HG03520 (cell line): ENCODE data around the gene C10orf62.
A peak's percentile ranks its signal among the peaks of the same experiment; 100 is the strongest.

ENCODE experiments used
- ATAC-seq: cut with Tn5 transposase; IDR thresholded peaks from one replicate; pipeline ENCODE4 v1.9.1; 2021; ENCODE audit warnings: mild to moderate bottlenecking, moderate library complexity; ENCODE audit not compliant: unreplicated experiment

C10orf62 gene

GRCh38 chr10:97584060-97584797 lies 5.3 kb upstream of the C10orf62 start, which contains the start of gene HOGA1:
TSS of gene HOGA1 (plus strand) at chr10:97584389. CDS start at chr10:97584704, 315 bp downstream.
- peak; percentile 51 for ATAC-seq

DNA sequence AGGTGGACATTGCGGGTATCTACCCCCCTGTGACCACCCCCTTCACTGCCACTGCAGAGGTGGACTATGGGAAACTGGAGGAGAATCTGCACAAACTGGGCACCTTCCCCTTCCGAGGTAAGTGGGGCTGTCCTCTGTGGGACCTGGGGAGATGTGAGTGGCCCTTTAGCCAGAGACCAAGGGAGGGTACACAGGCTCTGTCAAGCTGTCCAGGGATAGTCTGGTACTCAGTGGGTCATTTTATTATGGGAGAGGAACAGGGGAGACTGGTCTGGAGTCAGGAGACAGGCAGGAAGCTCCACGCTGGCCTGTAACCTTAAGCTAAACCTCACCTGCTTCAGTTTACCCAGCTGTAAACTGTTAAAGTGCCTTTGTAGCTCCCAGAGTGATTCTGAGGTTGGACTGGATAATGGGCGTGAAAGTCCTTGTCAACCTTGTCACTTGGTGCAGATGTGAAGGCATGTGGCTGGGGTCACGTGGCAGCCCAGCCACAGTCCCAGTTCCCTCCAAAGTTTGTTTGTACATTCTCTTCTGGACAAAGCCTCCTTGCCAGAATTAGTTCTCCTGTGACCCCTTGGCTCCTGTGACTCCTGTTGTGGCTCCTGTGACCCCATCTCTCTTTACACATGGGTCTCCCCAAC lies 4.6 kb upstream of the C10orf62 start:
- no peak for ATAC-seq

DNA sequence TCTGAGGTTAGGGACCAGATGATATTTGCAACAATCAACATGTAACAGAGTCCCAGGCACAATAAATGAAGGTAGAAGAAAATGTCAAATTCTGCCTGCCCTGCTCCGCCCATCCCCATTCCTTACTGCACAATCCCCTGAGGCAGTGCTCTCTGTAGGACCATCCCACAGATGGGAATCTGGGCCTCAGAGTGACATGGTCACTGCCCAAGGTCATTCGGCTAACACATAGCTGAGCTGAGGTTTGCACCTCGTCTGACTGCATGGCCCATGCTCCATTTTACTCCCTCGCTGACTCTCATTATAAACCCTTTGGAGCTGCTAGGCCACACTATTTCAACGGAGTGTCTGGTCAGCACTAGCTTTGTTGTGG lies 4.1 kb upstream of the C10orf62 start:
- ATAC-seq = no peak

- no peak for ATAC-seq
These were observed 2.3 kb upstream of the C10orf62 start for GRCh38 chr10:97587183-97587582.

DNA sequence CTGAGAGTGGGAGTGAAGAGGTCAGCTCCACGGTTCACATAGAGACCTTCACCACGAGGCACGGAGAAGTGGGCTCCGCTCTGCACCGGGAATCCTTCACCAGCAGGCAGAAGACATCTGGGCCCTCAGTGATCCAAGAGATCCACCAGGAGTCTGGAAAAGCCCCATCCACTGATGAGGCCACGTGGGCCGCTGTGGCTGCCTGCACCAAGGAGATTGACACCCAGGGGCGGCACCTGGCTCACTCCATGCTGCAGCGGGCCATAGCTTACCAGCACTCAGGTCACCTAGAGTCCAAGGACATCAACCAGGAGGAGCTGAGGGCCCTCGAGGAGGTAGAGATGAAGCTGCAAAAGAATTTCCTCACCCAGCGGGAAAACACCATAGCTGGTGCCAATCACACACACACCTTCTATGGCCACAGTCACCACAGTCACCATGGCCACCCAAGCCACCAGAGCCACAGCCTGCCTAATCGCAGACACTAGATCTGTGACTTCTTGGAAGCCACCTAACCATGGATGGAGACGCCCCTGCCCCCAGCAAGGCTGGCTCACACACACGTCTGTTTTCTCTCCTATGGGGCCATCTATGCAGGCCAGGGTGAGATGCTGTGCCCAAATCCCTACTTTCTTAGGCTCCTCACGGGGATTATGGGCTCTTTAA lies 694 bp downstream of the C10orf62 start:
- no peak for ATAC-seq

GRCh38 chr10:97590748-97591495 lies 1.4 kb downstream of the C10orf62 start:
- ATAC-seq = no peak

DNA sequence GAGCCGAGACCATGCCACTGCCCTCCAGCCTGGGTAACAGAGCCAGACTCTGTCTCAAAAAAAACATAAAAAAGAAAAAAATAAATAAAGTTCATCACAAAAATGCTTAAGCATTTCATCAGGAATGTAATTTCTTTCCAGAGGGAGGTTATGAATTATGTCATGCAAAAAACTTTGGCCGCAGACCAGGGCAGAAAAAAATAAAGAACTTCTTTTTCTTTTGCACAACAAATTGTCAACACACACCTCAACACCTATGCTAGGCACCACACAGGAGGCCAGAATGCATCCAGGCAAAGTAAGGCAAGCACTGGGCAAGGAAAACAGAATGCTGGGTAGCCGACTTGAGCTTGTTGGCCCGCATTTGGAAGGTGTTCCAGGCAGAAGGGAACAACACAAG lies 3.9 kb downstream of the C10orf62 start:
- no peak for ATAC-seq

- no peak for ATAC-seq
These were observed 6.9 kb downstream of the C10orf62 start for GRCh38 chr10:97596101-97597082.

DNA sequence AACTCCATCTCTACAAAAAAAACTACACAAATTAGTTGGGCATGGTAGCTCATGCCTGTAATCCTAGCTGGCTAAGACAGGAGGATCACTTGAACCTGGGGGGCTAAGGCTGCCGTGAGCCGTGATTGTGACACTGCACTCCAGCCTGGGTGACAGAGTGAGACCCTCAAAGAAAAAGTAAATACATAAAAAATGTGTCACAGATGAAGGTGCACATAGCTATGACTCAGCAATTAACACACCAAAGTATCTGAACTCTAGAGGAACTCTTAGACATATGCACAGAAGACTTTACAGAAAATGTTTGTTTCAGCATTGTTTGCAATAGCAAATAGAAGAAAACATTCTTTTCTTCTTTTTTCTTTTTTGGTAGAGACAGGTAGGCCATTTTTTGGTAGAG lies 8.3 kb downstream of the C10orf62 start:
- no peak for ATAC-seq

GRCh38 chr10:97598407-97599271 lies 9.1 kb downstream of the C10orf62 start:
- no peak for ATAC-seq

GRCh38 chr10:97599272-97599619 lies 9.7 kb downstream of the C10orf62 start:
- no peak for ATAC-seq

- ATAC-seq = no peak
These were observed 11.1 kb downstream of the C10orf62 start for GRCh38 chr10:97600616-97601015.

- no peak for ATAC-seq
These were observed 12.0 kb downstream of the C10orf62 start for GRCh38 chr10:97601268-97602215.

- ATAC-seq = no peak
These were observed 17.6 kb downstream of the C10orf62 start for GRCh38 chr10:97607095-97607636.

DNA sequence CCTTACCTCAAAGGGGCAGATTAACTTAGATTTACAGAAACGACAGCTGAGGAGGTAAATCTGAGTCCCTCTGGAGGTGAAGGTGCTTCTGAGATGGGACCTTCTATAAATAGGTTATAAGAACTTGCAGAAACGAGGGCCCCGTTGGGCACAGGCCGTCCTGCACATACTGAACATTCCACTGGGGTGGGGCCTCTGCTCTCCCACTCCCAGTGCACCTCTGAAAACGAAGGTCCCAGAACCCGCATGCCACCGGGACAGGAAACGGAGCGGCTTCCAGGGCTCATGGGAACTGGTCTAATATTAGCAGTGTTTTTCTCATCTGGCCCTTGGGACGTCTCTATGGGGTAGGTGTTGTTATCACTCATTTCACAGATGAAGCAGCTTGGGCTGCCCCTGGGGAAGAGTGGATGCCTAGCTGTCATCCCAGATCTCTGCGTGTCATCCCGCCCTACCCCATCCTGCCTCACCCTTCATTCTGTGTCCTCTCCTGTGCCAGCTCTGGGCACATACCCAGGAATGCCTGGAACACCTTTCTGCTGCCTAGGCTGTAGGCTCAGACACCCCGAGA lies 19.6 kb downstream of the C10orf62 start:
- no peak for ATAC-seq

DNA sequence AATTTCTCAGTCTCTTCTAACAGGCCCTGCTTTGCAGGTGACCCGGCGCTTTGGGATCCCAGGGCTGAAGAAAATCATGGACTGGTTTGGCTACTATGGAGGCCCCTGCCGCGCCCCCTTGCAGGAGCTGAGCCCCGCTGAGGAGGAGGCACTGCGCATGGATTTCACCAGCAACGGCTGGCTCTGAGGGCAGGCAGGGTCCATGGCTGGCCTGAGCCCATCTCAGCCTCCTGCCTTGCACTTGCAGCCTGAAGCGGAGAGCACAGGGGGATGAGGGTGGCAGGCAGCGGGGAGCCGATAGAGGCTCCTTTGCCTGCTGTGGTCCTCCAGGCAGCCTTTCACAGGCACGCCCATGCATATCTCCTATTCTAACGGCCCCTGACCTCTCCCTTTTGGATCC lies 22.0 kb downstream of the C10orf62 start:
- no peak for ATAC-seq

GRCh38 chr10:97612386-97612785 lies 22.9 kb downstream of the C10orf62 start:
- no peak for ATAC-seq

GRCh38 chr10:97618285-97618684 lies 28.8 kb downstream of the C10orf62 start:
- ATAC-seq = no peak
